Measurements from ENCODE around the gene CDK9.
"Not testable (repeated sequence)": the region's sequence is repeated elsewhere in the genome, so short reads cannot be mapped to it uniquely, and the experiment has no call there.

Gene CDK9

GRCh38 chr9:127779136-127779981, 6.5 kb upstream of the CDK9 start:
- no peak overlapping the region for H3K27ac ChIP-seq (replicated peaks; ENCODE audit: low read length)
- no peak overlapping the region for H4K8ac ChIP-seq (ENCODE audit: low read depth, low read length)
- H3K23ac ChIP-seq (ENCODE audit: low read depth, low read length, poor library complexity), result peak overlapping the region; percentile 27
- H3K14ac ChIP-seq (ENCODE audit: low read length), result no peak overlapping the region
- DNase-seq (ENCODE audit: low spot score), result no peak
- H2AFZ ChIP-seq (ENCODE audit: low read length), result no peak overlapping the region
- H3K18ac ChIP-seq (ENCODE audit: low read length), result peak overlapping the region; percentile 76
- H2AK5ac ChIP-seq (ENCODE audit: low read depth, low read length), result peak overlapping the region; percentile 73
- H2BK15ac ChIP-seq (ENCODE audit: low read length), result peak overlapping the region; percentile 0
- no peaks in the 10 kb centered on the region for H3K36me3 ChIP-seq (replicated peaks in 1 of 2; ENCODE audit: control insufficient read depth in 2 of 2, insufficient read depth in 2 of 2, low read length in 2 of 2)
- no peak overlapping the region for H3K4ac ChIP-seq (ENCODE audit: low read length)
- peaks cover 9 to 22% of the 10 kb centered on the region in 2 donors for H3K4me1 ChIP-seq (ENCODE audit: control insufficient read depth in 2 of 2, insufficient read depth in 1 of 2, low read depth in 1 of 2, low read length in 2 of 2)
- peak overlapping the region; percentile 45 for H3K9ac ChIP-seq (ENCODE audit: low read depth, low read length, poor library complexity)
- peaks cover 0 to 29% (median 0%) of the 10 kb centered on the region in 3 experiments for H3K27me3 ChIP-seq (ENCODE audit: control insufficient read depth in 3 of 3, insufficient read depth in 3 of 3, low read depth in 1 of 3, low read length in 3 of 3)
- H2BK5ac ChIP-seq (ENCODE audit: low read length), result peak overlapping the region; percentile 47
- no peak overlapping the region for H3K4me2 ChIP-seq (ENCODE audit: insufficient read depth, low read length, poor library complexity, severe bottlenecking)
- H3K79me1 ChIP-seq (ENCODE audit: low read depth, low read length), result no peaks in the 10 kb centered on the region
- peak overlapping the region; percentile 69 for H2BK12ac ChIP-seq (ENCODE audit: low read length)
- H4K91ac ChIP-seq (ENCODE audit: low read depth, low read length, poor library complexity), result peak overlapping the region; percentile 77
- H3K4me3 ChIP-seq (ENCODE audit: low read length in 2 of 2), result peak overlapping the region in 1 of 2 donors; percentile 39
- H3K9me3 ChIP-seq (replicated peaks in 1 of 2; ENCODE audit: control insufficient read depth in 2 of 2, insufficient read depth in 1 of 2, low read depth in 1 of 2, low read length in 2 of 2), result no peaks in the 10 kb centered on the region
- H2BK120ac ChIP-seq (ENCODE audit: low read depth, low read length), result no peak overlapping the region
- no CpG with 5 or more reads among the region's 17 CpGs for WGBS, 2 donors (ENCODE audit: extremely low coverage in 2 of 2, insufficient read length in 2 of 2, insufficient replicate concordance in 1 of 2)

- Histone ChIP-seq H2AK5ac (ENCODE audit: low read depth, low read length) (peak overlapping the region; percentile 99), H2BK15ac (ENCODE audit: low read length) (peak overlapping the region; percentile 97), H3K14ac (ENCODE audit: low read length) (peak overlapping the region; percentile 90), H3K4me1 (ENCODE audit: control insufficient read depth in 2 of 2, insufficient read depth in 1 of 2, low read depth in 1 of 2, low read length in 2 of 2) (peaks cover 12 to 22% of the 10 kb centered on the region in 2 donors), H3K4ac (ENCODE audit: low read length) (peak overlapping the region; percentile 10), H3K4me3 (ENCODE audit: low read length in 2 of 2) (no peak overlapping the region), H3K18ac (ENCODE audit: low read length) (peak overlapping the region; percentile 70), H2BK12ac (ENCODE audit: low read length) (peak overlapping the region; percentile 89), H2AFZ (ENCODE audit: low read length) (peak overlapping the region; percentile 61), H4K8ac (ENCODE audit: low read depth, low read length) (no peak overlapping the region), H3K79me1 (ENCODE audit: low read depth, low read length) (no peaks in the 10 kb centered on the region), H3K9ac (ENCODE audit: low read depth, low read length, poor library complexity) (peak overlapping the region; percentile 36), H3K36me3 (replicated peaks in 1 of 2; ENCODE audit: control insufficient read depth in 2 of 2, insufficient read depth in 2 of 2, low read length in 2 of 2) (no peaks in the 10 kb centered on the region), H4K91ac (ENCODE audit: low read depth, low read length, poor library complexity) (peak overlapping the region; percentile 68), H3K23ac (ENCODE audit: low read depth, low read length, poor library complexity) (no peak overlapping the region), H2BK5ac (ENCODE audit: low read length) (peak overlapping the region; percentile 68), H2BK120ac (ENCODE audit: low read depth, low read length) (peak overlapping the region; percentile 96), H3K4me2 (ENCODE audit: insufficient read depth, low read length, poor library complexity, severe bottlenecking) (no peak overlapping the region), H3K27me3 (ENCODE audit: control insufficient read depth in 3 of 3, insufficient read depth in 3 of 3, low read depth in 1 of 3, low read length in 3 of 3) (peaks cover 0 to 26% (median 0%) of the 10 kb centered on the region in 3 experiments), H3K27ac (replicated peaks; ENCODE audit: low read length) (peak overlapping the region; percentile 53), H3K9me3 (replicated peaks in 1 of 2; ENCODE audit: control insufficient read depth in 2 of 2, insufficient read depth in 1 of 2, low read depth in 1 of 2, low read length in 2 of 2) (no peaks in the 10 kb centered on the region)
- DNase-seq (ENCODE audit: low spot score), result no peak
- WGBS, 2 donors (ENCODE audit: extremely low coverage in 2 of 2, insufficient read length in 2 of 2, insufficient replicate concordance in 1 of 2), result no CpG with 5 or more reads among the region's 20 CpGs
Observed at GRCh38 chr9:127780126-127780885, 5.5 kb upstream of the CDK9 start.

GRCh38 chr9:127780909-127781308, 4.9 kb upstream of the CDK9 start:
- not testable (repeated sequence) for DNase-seq (ENCODE audit: low spot score); H3K4ac ChIP-seq (ENCODE audit: low read length); H2AFZ ChIP-seq (ENCODE audit: low read length); H3K9ac ChIP-seq (ENCODE audit: low read depth, low read length, poor library complexity); H3K27ac ChIP-seq (replicated peaks; ENCODE audit: low read length); H4K91ac ChIP-seq (ENCODE audit: low read depth, low read length, poor library complexity); H4K8ac ChIP-seq (ENCODE audit: low read depth, low read length); H3K36me3 ChIP-seq (replicated peaks in 1 of 2; ENCODE audit: control insufficient read depth in 2 of 2, insufficient read depth in 2 of 2, low read length in 2 of 2); H3K4me3 ChIP-seq (ENCODE audit: low read length in 2 of 2); H3K18ac ChIP-seq (ENCODE audit: low read length); H3K9me3 ChIP-seq (replicated peaks in 1 of 2; ENCODE audit: control insufficient read depth in 2 of 2, insufficient read depth in 1 of 2, low read depth in 1 of 2, low read length in 2 of 2); H3K14ac ChIP-seq (ENCODE audit: low read length); H3K4me2 ChIP-seq (ENCODE audit: insufficient read depth, low read length, poor library complexity, severe bottlenecking); H3K79me1 ChIP-seq (ENCODE audit: low read depth, low read length); H3K23ac ChIP-seq (ENCODE audit: low read depth, low read length, poor library complexity)
- H2BK15ac ChIP-seq (ENCODE audit: low read length), result peak overlapping the region; percentile 97
- peak overlapping the region; percentile 68 for H2BK5ac ChIP-seq (ENCODE audit: low read length)
- peak overlapping the region; percentile 96 for H2BK120ac ChIP-seq (ENCODE audit: low read depth, low read length)
- H2AK5ac ChIP-seq (ENCODE audit: low read depth, low read length), result peak overlapping the region; percentile 99
- WGBS, 2 donors (ENCODE audit: extremely low coverage in 2 of 2, insufficient read length in 2 of 2, insufficient replicate concordance in 1 of 2), result no CpG with 5 or more reads among the region's 9 CpGs
- peak overlapping the region; percentile 89 for H2BK12ac ChIP-seq (ENCODE audit: low read length)
- H3K27me3 ChIP-seq (ENCODE audit: control insufficient read depth in 3 of 3, insufficient read depth in 3 of 3, low read depth in 1 of 3, low read length in 3 of 3), result peaks cover 0 to 26% (median 0%) of the 10 kb centered on the region in 3 experiments
- H3K4me1 ChIP-seq (ENCODE audit: control insufficient read depth in 2 of 2, insufficient read depth in 1 of 2, low read depth in 1 of 2, low read length in 2 of 2), result peaks cover 12 to 22% of the 10 kb centered on the region in 2 donors

GRCh38 chr9:127781806-127782205, 4.0 kb upstream of the CDK9 start:
- H3K27ac ChIP-seq (replicated peaks; ENCODE audit: low read length), result no peak overlapping the region
- no peak overlapping the region for H4K91ac ChIP-seq (ENCODE audit: low read depth, low read length, poor library complexity)
- H4K8ac ChIP-seq (ENCODE audit: low read depth, low read length), result no peak overlapping the region
- H3K23ac ChIP-seq (ENCODE audit: low read depth, low read length, poor library complexity), result no peak overlapping the region
- no peak overlapping the region for H3K18ac ChIP-seq (ENCODE audit: low read length)
- H3K4me1 ChIP-seq (ENCODE audit: control insufficient read depth in 2 of 2, insufficient read depth in 1 of 2, low read depth in 1 of 2, low read length in 2 of 2), result peaks cover 9 to 13% of the 10 kb centered on the region in 2 donors
- no peak overlapping the region for H3K14ac ChIP-seq (ENCODE audit: low read length)
- H2AK5ac ChIP-seq (ENCODE audit: low read depth, low read length), result no peak overlapping the region
- peaks cover 0 to 26% (median 0%) of the 10 kb centered on the region in 3 experiments for H3K27me3 ChIP-seq (ENCODE audit: control insufficient read depth in 3 of 3, insufficient read depth in 3 of 3, low read depth in 1 of 3, low read length in 3 of 3)
- no CpG with 5 or more reads among the region's 4 CpGs for WGBS, 2 donors (ENCODE audit: extremely low coverage in 2 of 2, insufficient read length in 2 of 2, insufficient replicate concordance in 1 of 2)
- no peak overlapping the region for H2BK15ac ChIP-seq (ENCODE audit: low read length)
- H3K36me3 ChIP-seq (replicated peaks in 1 of 2; ENCODE audit: control insufficient read depth in 2 of 2, insufficient read depth in 2 of 2, low read length in 2 of 2), result peaks cover 0 to under 1% of the 10 kb centered on the region in 2 donors
- no peak overlapping the region for H2BK120ac ChIP-seq (ENCODE audit: low read depth, low read length)
- H3K4me2 ChIP-seq (ENCODE audit: insufficient read depth, low read length, poor library complexity, severe bottlenecking), result no peak overlapping the region
- no peaks in the 10 kb centered on the region for H3K9me3 ChIP-seq (replicated peaks in 1 of 2; ENCODE audit: control insufficient read depth in 2 of 2, insufficient read depth in 1 of 2, low read depth in 1 of 2, low read length in 2 of 2)
- H2AFZ ChIP-seq (ENCODE audit: low read length), result no peak overlapping the region
- H3K9ac ChIP-seq (ENCODE audit: low read depth, low read length, poor library complexity), result no peak overlapping the region
- no peak overlapping the region for H2BK12ac ChIP-seq (ENCODE audit: low read length)
- H3K79me1 ChIP-seq (ENCODE audit: low read depth, low read length), result peaks cover 1% of the 10 kb centered on the region
- no peak for DNase-seq (ENCODE audit: low spot score)
- no peak overlapping the region for H3K4me3 ChIP-seq (ENCODE audit: low read length in 2 of 2)
- no peak overlapping the region for H2BK5ac ChIP-seq (ENCODE audit: low read length)
- no peak overlapping the region for H3K4ac ChIP-seq (ENCODE audit: low read length)
